HepG2 (cell line): Measurements from ENCODE around the gene FDXACB1. TPM values are rescaled to one million over a fixed set of nuclear protein-coding genes. Genes with fewer than 3 reads are reported as not detected.

Source experiments
- CREB1 ChIP-seq, 2 experiments: fragments of 450-650 bp in 1 of 2; IDR thresholded peaks; 2 replicates each; pipeline ENCODE4 v1.6.1; 2016 to 2017; ENCODE audit warnings: control low read depth in 1 of 2, mild to moderate bottlenecking in 1 of 2, missing compliant biosample characterization in 1 of 2, missing genetic modification characterization in 1 of 2
- DNMT1 ChIP-seq: sonication (generic); formaldehyde crosslinking; IDR thresholded peaks from 2 replicates; pipeline ENCODE4 v1.5.1; 2020; ENCODE audit warnings: mild to moderate bottlenecking, missing genetic modification reagents
- GTF2F1 ChIP-seq: fragments of 150-350 bp; IDR thresholded peaks from 2 replicates; pipeline ENCODE4 v1.6.1; 2014; ENCODE audit warnings: low read length
- ISL2 ChIP-seq: sonication (generic); formaldehyde crosslinking; IDR thresholded peaks from 2 replicates; pipeline ENCODE4 v1.5.0; 2020; ENCODE audit warnings: missing genetic modification reagents
- KLF13 ChIP-seq: sonication (generic); formaldehyde crosslinking; IDR thresholded peaks from 2 replicates; pipeline ENCODE4 v1.4.0; 2020; ENCODE audit warnings: mild to moderate bottlenecking, missing genetic modification reagents
- PCBP1 ChIP-seq: fragments of 200-400 bp; formaldehyde crosslinking; IDR thresholded peaks from 2 replicates; pipeline ENCODE4 v1.6.1; 2017; ENCODE audit warnings: mild to moderate bottlenecking, low read depth, low read length, borderline replicate concordance
- RELA ChIP-seq: sonication (generic); formaldehyde crosslinking; IDR thresholded peaks from 2 replicates; pipeline ENCODE4 v1.4.0; 2020; ENCODE audit warnings: missing genetic modification reagents
- SAP130 ChIP-seq: IDR thresholded peaks from 2 replicates; pipeline ENCODE4 v1.6.1; 2016; ENCODE audit warnings: low read depth
- SMC3 ChIP-seq: IDR thresholded peaks from 2 replicates; pipeline ENCODE4 v1.6.1; 2011; ENCODE audit warnings: low read length, improper control_type of control experiment
- SOX6 ChIP-seq, 2 experiments: fragments of 450-650 bp in 1 of 2; sonication (generic) in 1 of 2; formaldehyde crosslinking in 1 of 2; IDR thresholded peaks; 2 replicates each; pipeline versions ENCODE4 v1.4.0 to v1.6.1; 2017 to 2020; ENCODE audit warnings: antibody characterized with exemption in 1 of 2, mild to moderate bottlenecking in 1 of 2, missing genetic modification reagents in 1 of 2
- TRIM24 ChIP-seq: sonication (generic); formaldehyde crosslinking; IDR thresholded peaks from 2 replicates; pipeline ENCODE4 v1.8.0; 2022; ENCODE audit warnings: mild to moderate bottlenecking, missing genetic modification reagents
- ZMYM4 ChIP-seq: sonication (generic); formaldehyde crosslinking; IDR thresholded peaks from 2 replicates; pipeline ENCODE4 v1.8.1; 2023; ENCODE audit warnings: mild to moderate bottlenecking, missing genetic modification reagents
- ZNF24 ChIP-seq: fragments of 450-650 bp; IDR thresholded peaks from 2 replicates; pipeline ENCODE4 v1.6.1; 2017; ENCODE audit warnings: antibody characterized with exemption, mild to moderate bottlenecking
- ZNF652 ChIP-seq: IDR thresholded peaks from 2 replicates; pipeline ENCODE4 v1.6.1; 2016; ENCODE audit warnings: low read depth, borderline replicate concordance
- ZNF709 ChIP-seq: sonication (generic); formaldehyde crosslinking; IDR thresholded peaks from 2 replicates; pipeline ENCODE4 v1.5.0; 2020; ENCODE audit warnings: mild to moderate bottlenecking, missing genetic modification reagents
- ZSCAN29 ChIP-seq: sonication (generic); formaldehyde crosslinking; conservative IDR thresholded peaks from 2 replicates; pipeline ENCODE4 v1.4.0; 2020; ENCODE audit warnings: mild to moderate bottlenecking, missing genetic modification reagents
- polyA plus RNA-seq, 8 experiments: library from polyadenylated mRNA; depleted of rRNA in 3 of 8; stranded (reverse) in 7 of 8; unstranded in 1 of 8; fragments of >200 nt; fragmentation: Illumina TruSeq in 4 of 8; extraction: Trizol in 4 of 8; gene quantifications; 2 replicates each; pipeline versions ENCODE4 v1.2.1 to v1.2.3, GENCODE V29; 2011 to 2016; ENCODE audit warnings: low read depth in 4 of 8, missing spikeins in 1 of 8, mixed read lengths in 1 of 8; ENCODE audit not compliant: insufficient read depth in 1 of 8
- total RNA-seq, 5 experiments: library from RNA; depleted of rRNA; stranded (reverse); fragments of >200 nt; fragmentation: Illumina TruSeq; extraction: Trizol; gene quantifications; 2 replicates each; pipeline ENCODE4 v1.2.3, GENCODE V29; 2016; ENCODE audit warnings: low read depth in 1 of 5
- TF ChIP-seq, protein P1 (sequence below): sonication (generic); formaldehyde crosslinking; conservative IDR thresholded peaks from 2 replicates; pipeline ENCODE4 v1.4.0; 2020; ENCODE audit warnings: mild to moderate bottlenecking, missing genetic modification reagents, moderate library complexity
- TF ChIP-seq, protein P2 (sequence below): sonication (generic); formaldehyde crosslinking; IDR thresholded peaks from 2 replicates; pipeline ENCODE4 v1.5.1; 2020; ENCODE audit warnings: missing genetic modification reagents, mild to moderate bottlenecking, borderline replicate concordance
- TF ChIP-seq, protein P3 (sequence below): sonication (generic); formaldehyde crosslinking; IDR thresholded peaks from 2 replicates; pipeline ENCODE4 v1.5.0; 2020; ENCODE audit warnings: missing genetic modification reagents
- TF ChIP-seq, protein P4 (sequence below): sonication (generic); formaldehyde crosslinking; IDR thresholded peaks from 2 replicates; pipeline ENCODE4 v1.4.0; 2020; ENCODE audit warnings: missing genetic modification reagents, borderline replicate concordance

Gene FDXACB1
- total and polyA plus RNA-seq, 2 of the 13 experiments (the other 11 are each of a cell fraction or from before 2014, with no cell fraction given) = 1.1 to 3.4 TPM

DNA sequence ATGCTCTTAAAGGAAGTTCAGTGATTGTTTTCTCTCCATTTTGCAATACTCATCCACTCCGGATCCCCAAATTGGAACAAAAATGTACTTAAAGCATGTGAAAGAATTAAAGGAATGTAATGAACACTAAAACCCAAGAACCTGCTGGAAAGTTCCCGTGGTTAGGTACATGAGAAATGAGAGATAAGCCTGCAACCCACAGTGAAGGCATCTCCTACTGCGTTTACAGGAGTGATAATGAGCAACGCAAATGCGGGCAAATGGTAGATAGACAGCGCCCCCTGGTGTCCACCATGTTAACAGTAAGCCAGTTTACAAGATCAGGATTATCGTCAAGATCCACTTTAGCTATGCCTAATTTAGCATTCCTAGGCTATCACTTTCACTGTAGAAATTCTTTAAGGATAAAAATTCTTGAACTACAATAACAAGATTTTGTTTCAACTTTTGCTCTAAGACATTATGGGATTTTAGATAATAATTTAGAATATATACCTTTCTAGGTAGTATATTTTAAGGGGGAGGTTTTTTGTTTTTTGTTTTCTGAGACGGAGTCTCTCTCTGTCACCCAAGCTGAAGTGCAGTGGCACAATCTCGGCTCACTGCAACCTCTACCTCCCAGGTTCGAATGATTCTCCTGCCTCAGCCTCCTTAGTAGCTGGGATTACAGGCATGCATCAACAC lies 37.5 kb downstream of the FDXACB1 start (continued):
- TF ChIP-seq, protein P1, sequence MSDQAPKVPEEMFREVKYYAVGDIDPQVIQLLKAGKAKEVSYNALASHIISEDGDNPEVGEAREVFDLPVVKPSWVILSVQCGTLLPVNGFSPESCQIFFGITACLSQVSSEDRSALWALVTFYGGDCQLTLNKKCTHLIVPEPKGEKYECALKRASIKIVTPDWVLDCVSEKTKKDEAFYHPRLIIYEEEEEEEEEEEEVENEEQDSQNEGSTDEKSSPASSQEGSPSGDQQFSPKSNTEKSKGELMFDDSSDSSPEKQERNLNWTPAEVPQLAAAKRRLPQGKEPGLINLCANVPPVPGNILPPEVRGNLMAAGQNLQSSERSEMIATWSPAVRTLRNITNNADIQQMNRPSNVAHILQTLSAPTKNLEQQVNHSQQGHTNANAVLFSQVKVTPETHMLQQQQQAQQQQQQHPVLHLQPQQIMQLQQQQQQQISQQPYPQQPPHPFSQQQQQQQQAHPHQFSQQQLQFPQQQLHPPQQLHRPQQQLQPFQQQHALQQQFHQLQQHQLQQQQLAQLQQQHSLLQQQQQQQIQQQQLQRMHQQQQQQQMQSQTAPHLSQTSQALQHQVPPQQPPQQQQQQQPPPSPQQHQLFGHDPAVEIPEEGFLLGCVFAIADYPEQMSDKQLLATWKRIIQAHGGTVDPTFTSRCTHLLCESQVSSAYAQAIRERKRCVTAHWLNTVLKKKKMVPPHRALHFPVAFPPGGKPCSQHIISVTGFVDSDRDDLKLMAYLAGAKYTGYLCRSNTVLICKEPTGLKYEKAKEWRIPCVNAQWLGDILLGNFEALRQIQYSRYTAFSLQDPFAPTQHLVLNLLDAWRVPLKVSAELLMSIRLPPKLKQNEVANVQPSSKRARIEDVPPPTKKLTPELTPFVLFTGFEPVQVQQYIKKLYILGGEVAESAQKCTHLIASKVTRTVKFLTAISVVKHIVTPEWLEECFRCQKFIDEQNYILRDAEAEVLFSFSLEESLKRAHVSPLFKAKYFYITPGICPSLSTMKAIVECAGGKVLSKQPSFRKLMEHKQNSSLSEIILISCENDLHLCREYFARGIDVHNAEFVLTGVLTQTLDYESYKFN (CRISPR knock-in tag) = 0 out of 2 replicates have a peak, but pooled peaks have one; percentile 25
- TF ChIP-seq KLF13 (no peak), TRIM24 (no peak), GTF2F1 (no peak), ZSCAN29 (CRISPR knock-in tag) (0 out of 2 replicates have a peak, but pooled peaks have one; percentile 39), ZNF652 (CRISPR knock-in tag) (no peak), ZNF709 (CRISPR knock-in tag) (0 out of 2 replicates have a peak, but pooled peaks have one; percentile 34), SOX6 (IDR thresholded peaks at IDR 0.05) (no peak), SOX6 (CRISPR knock-in tag; IDR thresholded peaks at IDR 0.05) (peak; percentile 53), RELA (CRISPR knock-in tag) (no peak), ZNF24 (no peak), DNMT1 (CRISPR knock-in tag) (no peak), ZMYM4 (0 out of 2 replicates have a peak, but pooled peaks have one; percentile 31), SAP130 (peak; percentile 51), CREB1 (IDR thresholded peaks at IDR 0.05) (no peak), CREB1 (CRISPR knock-in tag; IDR thresholded peaks at IDR 0.05) (peak; percentile 47; the same call in 1 of the 2 replicates), SMC3 (peak; percentile 99), PCBP1 (no peak), ISL2 (CRISPR knock-in tag) (0 out of 2 replicates have a peak, but pooled peaks have one; percentile 7)
- TF ChIP-seq, protein P2, sequence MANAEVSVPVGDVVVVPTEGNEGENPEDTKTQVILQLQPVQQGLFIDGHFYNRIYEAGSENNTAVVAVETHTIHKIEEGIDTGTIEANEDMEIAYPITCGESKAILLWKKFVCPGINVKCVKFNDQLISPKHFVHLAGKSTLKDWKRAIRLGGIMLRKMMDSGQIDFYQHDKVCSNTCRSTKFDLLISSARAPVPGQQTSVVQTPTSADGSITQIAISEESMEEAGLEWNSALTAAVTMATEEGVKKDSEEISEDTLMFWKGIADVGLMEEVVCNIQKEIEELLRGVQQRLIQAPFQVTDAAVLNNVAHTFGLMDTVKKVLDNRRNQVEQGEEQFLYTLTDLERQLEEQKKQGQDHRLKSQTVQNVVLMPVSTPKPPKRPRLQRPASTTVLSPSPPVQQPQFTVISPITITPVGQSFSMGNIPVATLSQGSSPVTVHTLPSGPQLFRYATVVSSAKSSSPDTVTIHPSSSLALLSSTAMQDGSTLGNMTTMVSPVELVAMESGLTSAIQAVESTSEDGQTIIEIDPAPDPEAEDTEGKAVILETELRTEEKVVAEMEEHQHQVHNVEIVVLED = no peak
- TF ChIP-seq, protein P3, sequence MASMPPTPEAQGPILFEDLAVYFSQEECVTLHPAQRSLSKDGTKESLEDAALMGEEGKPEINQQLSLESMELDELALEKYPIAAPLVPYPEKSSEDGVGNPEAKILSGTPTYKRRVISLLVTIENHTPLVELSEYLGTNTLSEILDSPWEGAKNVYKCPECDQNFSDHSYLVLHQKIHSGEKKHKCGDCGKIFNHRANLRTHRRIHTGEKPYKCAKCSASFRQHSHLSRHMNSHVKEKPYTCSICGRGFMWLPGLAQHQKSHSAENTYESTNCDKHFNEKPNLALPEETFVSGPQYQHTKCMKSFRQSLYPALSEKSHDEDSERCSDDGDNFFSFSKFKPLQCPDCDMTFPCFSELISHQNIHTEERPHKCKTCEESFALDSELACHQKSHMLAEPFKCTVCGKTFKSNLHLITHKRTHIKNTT (CRISPR knock-in tag) = no peak
- TF ChIP-seq, protein P4, sequence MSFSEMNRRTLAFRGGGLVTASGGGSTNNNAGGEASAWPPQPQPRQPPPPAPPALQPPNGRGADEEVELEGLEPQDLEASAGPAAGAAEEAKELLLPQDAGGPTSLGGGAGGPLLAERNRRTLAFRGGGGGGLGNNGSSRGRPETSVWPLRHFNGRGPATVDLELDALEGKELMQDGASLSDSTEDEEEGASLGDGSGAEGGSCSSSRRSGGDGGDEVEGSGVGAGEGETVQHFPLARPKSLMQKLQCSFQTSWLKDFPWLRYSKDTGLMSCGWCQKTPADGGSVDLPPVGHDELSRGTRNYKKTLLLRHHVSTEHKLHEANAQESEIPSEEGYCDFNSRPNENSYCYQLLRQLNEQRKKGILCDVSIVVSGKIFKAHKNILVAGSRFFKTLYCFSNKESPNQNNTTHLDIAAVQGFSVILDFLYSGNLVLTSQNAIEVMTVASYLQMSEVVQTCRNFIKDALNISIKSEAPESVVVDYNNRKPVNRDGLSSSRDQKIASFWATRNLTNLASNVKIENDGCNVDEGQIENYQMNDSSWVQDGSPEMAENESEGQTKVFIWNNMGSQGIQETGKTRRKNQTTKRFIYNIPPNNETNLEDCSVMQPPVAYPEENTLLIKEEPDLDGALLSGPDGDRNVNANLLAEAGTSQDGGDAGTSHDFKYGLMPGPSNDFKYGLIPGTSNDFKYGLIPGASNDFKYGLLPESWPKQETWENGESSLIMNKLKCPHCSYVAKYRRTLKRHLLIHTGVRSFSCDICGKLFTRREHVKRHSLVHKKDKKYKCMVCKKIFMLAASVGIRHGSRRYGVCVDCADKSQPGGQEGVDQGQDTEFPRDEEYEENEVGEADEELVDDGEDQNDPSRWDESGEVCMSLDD (CRISPR knock-in tag) = no peak
